ENCODE measurements around the gene EIF4E1B. TPM values are rescaled to one million over a fixed set of nuclear protein-coding genes. Genes with fewer than 3 reads are reported as not detected.

The EIF4E1B gene
- total and polyA plus RNA-seq, 2 experiments from 2014 or later, result not detected

GRCh38 chr5:176654856-176655255, 24.4 kb downstream of the EIF4E1B start:
- Histone ChIP-seq H3K27me3 (replicated peaks; ENCODE audit: insufficient read depth) (no peaks in the 10 kb centered on the region), H3K4me3 (no peak overlapping the region), H3K36me3 (ENCODE audit: low read depth) (0 out of 2 replicates have a peak, but pooled peaks cover 8% of the 10 kb centered on the region), H3K27ac (no peak overlapping the region), H3K9ac (no peak overlapping the region), H3K4me1 (ENCODE audit: insufficient read depth) (peaks cover 13% of the 10 kb centered on the region), H3K79me2 (ENCODE audit: insufficient read depth) (peaks cover 12% of the 10 kb centered on the region), H2AFZ (no peak overlapping the region), H3K9me3 (ENCODE audit: low read depth) (no peaks in the 10 kb centered on the region), H4K20me1 (ENCODE audit: insufficient read depth) (no peaks in the 10 kb centered on the region; the same call in 1 of the 2 replicates), H3K4me2 (ENCODE audit: unreplicated experiment) (no peak overlapping the region), H3K9me2 (ENCODE audit: insufficient read depth) (no peaks in the 10 kb centered on the region), H3F3A (ENCODE audit: insufficient read depth) (peaks cover 16% of the 10 kb centered on the region)
- 84% methylated on average over 14 of the region's 14 CpGs for WGBS, 2 experiments (ENCODE audit: low coverage in 1 of 2, low lambda C conversion rate in 2 of 2, missing lambda C conversion rate in 2 of 2)
- no peak for TF ChIP-seq EZH2 (IDR thresholded peaks at IDR 0.05; ENCODE audit: insufficient read depth, poor library complexity, severe bottlenecking)
- TF ChIP-seq EZH2phosphoT487 (IDR thresholded peaks at IDR 0.05; ENCODE audit: insufficient read depth, low read depth), result no peak
- no peak for DNase-seq
- in situ Hi-C loops (cut with MboI), result no loop called here

DNA sequence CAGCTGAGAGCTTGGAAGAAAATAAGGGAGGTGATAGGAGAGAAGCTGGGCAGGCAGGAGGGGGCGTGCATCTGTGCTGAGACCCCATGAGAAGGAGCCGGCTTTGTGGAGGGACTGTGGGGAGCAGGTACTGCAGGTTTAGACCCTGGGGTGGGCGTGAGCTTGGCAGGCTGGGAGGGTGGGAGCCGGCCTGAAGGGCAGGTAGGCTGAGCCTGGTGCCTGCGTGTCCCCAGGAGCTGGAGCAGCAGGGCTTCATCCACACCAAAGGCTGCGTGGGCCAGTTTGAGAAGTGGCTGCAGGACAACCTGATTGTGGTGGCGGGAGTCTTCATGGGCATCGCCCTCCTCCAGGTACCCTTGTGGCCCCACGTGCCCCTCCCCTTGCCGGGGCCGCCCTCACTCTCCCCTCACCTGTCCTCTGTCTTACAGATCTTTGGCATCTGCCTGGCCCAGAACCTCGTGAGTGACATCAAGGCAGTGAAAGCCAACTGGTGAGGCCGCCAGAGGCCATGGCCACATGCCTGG, 26.1 kb downstream of the EIF4E1B start:
- no peak for TF ChIP-seq EZH2phosphoT487 (IDR thresholded peaks at IDR 0.05; ENCODE audit: insufficient read depth, low read depth)
- no peak for TF ChIP-seq EZH2 (IDR thresholded peaks at IDR 0.05; ENCODE audit: insufficient read depth, poor library complexity, severe bottlenecking)
- no peak overlapping the region for H3K27ac ChIP-seq
- in situ Hi-C loops (cut with MboI), result no loop called here
- H3K9ac ChIP-seq, result no peak overlapping the region
- no peak overlapping the region for H3K4me2 ChIP-seq (ENCODE audit: unreplicated experiment)
- H4K20me1 ChIP-seq (ENCODE audit: insufficient read depth), result no peaks in the 10 kb centered on the region; the same call in 1 of the 2 replicates
- WGBS, 2 experiments (ENCODE audit: low coverage in 1 of 2, low lambda C conversion rate in 2 of 2, missing lambda C conversion rate in 2 of 2), result 83 to 91% methylated on average over 9 to 13 of the region's 13 CpGs
- H3K27me3 ChIP-seq (replicated peaks; ENCODE audit: insufficient read depth), result no peaks in the 10 kb centered on the region
- no peaks in the 10 kb centered on the region for H3K9me2 ChIP-seq (ENCODE audit: insufficient read depth)
- peaks cover 16% of the 10 kb centered on the region for H3F3A ChIP-seq (ENCODE audit: insufficient read depth)
- no peaks in the 10 kb centered on the region for H3K9me3 ChIP-seq (ENCODE audit: low read depth)
- H2AFZ ChIP-seq, result no peak overlapping the region
- H3K4me1 ChIP-seq (ENCODE audit: insufficient read depth), result peaks cover 13% of the 10 kb centered on the region
- no peaks in the 10 kb centered on the region for H3K79me2 ChIP-seq (ENCODE audit: insufficient read depth)
- 0 out of 2 replicates have a peak, but pooled peaks cover 8% of the 10 kb centered on the region for H3K36me3 ChIP-seq (ENCODE audit: low read depth)
- H3K4me3 ChIP-seq, result no peak overlapping the region
- DNase-seq, result no peak

- Histone ChIP-seq H4K20me1 (ENCODE audit: insufficient read depth) (no peaks in the 10 kb centered on the region; the same call in 1 of the 2 replicates), H3K9me2 (ENCODE audit: insufficient read depth) (no peaks in the 10 kb centered on the region), H3K4me3 (no peak overlapping the region), H3K9me3 (ENCODE audit: low read depth) (no peaks in the 10 kb centered on the region), H2AFZ (no peak overlapping the region), H3K27ac (no peak overlapping the region), H3K9ac (no peak overlapping the region), H3K27me3 (replicated peaks; ENCODE audit: insufficient read depth) (no peaks in the 10 kb centered on the region; the same call in 1 of the 2 replicates), H3K4me1 (ENCODE audit: insufficient read depth) (peaks cover 9% of the 10 kb centered on the region), H3K4me2 (ENCODE audit: unreplicated experiment) (no peak overlapping the region), H3K79me2 (ENCODE audit: insufficient read depth) (no peaks in the 10 kb centered on the region), H3F3A (ENCODE audit: insufficient read depth) (peaks cover 6% of the 10 kb centered on the region; the same call in 1 of the 2 replicates), H3K36me3 (ENCODE audit: low read depth) (0 out of 2 replicates have a peak, but pooled peaks cover 8% of the 10 kb centered on the region)
- in situ Hi-C loops (cut with MboI), result no loop called here
- 51 to 54% methylated on average over 12 to 14 of the region's 14 CpGs for WGBS, 2 experiments (ENCODE audit: low coverage in 1 of 2, low lambda C conversion rate in 2 of 2, missing lambda C conversion rate in 2 of 2)
- TF ChIP-seq EZH2phosphoT487 (IDR thresholded peaks at IDR 0.05; ENCODE audit: insufficient read depth, low read depth) (no peak), EZH2 (IDR thresholded peaks at IDR 0.05; ENCODE audit: insufficient read depth, poor library complexity, severe bottlenecking) (no peak)
- peak; percentile 84 for DNase-seq
Observed at GRCh38 chr5:176658007-176658599, 27.6 kb downstream of the EIF4E1B start.

- no peak overlapping the region for H3K9ac ChIP-seq
- no peak overlapping the region for H3K27ac ChIP-seq
- 81 to 83% methylated on average over 10 to 11 of the region's 11 CpGs for WGBS, 2 experiments (ENCODE audit: low coverage in 1 of 2, low lambda C conversion rate in 2 of 2, missing lambda C conversion rate in 2 of 2)
- H2AFZ ChIP-seq, result no peak overlapping the region
- H3K79me2 ChIP-seq (ENCODE audit: insufficient read depth), result no peaks in the 10 kb centered on the region
- H3K4me1 ChIP-seq (ENCODE audit: insufficient read depth), result 0 out of 2 replicates have a peak, but pooled peaks cover under 1% of the 10 kb centered on the region
- no peaks in the 10 kb centered on the region for H3K9me3 ChIP-seq (ENCODE audit: low read depth)
- H3K9me2 ChIP-seq (ENCODE audit: insufficient read depth), result no peaks in the 10 kb centered on the region
- TF ChIP-seq EZH2phosphoT487 (IDR thresholded peaks at IDR 0.05; ENCODE audit: insufficient read depth, low read depth), result no peak
- TF ChIP-seq EZH2 (IDR thresholded peaks at IDR 0.05; ENCODE audit: insufficient read depth, poor library complexity, severe bottlenecking), result no peak
- H3K4me3 ChIP-seq, result no peak overlapping the region
- no peaks in the 10 kb centered on the region; the same call in 1 of the 2 replicates for H4K20me1 ChIP-seq (ENCODE audit: insufficient read depth)
- peaks cover 6% of the 10 kb centered on the region for H3K27me3 ChIP-seq (replicated peaks; ENCODE audit: insufficient read depth)
- H3F3A ChIP-seq (ENCODE audit: insufficient read depth), result no peaks in the 10 kb centered on the region
- in situ Hi-C loops (cut with MboI), result no loop called here
- DNase-seq, result peak; percentile 27
- 0 out of 2 replicates have a peak, but pooled peaks cover 8% of the 10 kb centered on the region for H3K36me3 ChIP-seq (ENCODE audit: low read depth)
- H3K4me2 ChIP-seq (ENCODE audit: unreplicated experiment), result no peak overlapping the region
Observed at GRCh38 chr5:176658817-176659511, 28.5 kb downstream of the EIF4E1B start.

All from GM23248 (cell line).